ENCODE results near the gene EHBP1L1. TPM values are rescaled to one million over a fixed set of nuclear protein-coding genes. Genes with fewer than 3 reads are reported as not detected.

The EHBP1L1 gene
- total RNA-seq, 1 donor from 2014 or later: 157 TPM

DNA sequence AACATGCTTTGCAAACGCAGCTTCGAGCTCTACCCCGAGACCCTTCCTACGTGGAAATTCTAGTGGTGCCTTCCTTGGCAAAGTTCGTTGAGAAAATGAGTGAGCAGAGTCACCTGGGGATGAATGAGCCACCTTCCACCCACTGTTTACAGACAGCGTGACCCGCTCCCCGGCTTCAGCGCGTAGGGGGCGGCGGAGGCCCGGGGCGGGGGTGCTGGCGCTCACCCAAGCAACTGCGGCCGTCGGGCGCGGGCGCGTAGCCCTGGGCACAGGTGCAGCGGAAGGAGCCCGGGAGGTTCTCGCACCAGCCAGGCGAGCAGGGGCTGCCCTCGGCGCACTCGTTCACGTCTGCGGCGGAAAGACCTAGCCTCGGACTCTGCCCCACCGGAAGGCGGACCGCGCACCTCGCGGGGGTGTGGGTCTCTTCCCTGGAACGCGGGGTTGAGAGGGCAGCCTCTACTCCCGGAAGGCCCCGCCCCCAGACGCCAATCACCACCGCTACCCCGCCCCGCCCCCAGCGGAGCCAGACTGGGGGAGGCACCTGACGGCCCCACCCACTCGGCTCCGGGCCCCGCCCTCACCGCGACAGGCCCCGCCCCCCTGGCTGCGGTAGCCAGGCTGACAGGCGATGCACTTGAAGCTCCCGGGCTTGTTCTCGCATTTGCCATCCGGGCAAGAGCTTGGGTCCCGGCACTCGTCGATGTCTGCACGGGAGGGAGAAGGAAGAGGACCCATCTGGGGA lies 29.5 kb upstream of the EHBP1L1 start:
- Histone ChIP-seq H3K4me3 (ENCODE audit: low read length in 3 of 3) (no peak overlapping the region), H3K36me3 (ENCODE audit: control insufficient read depth in 3 of 3, insufficient read depth in 3 of 3, low read length in 3 of 3) (peaks cover 24 to 42% (median 29%) of the 10 kb centered on the region in 3 donors), H3K27ac (ENCODE audit: low read depth, low read length) (no peak overlapping the region), H3K4me1 (ENCODE audit: control insufficient read depth in 3 of 3, insufficient read depth in 3 of 3, low read length in 3 of 3) (peaks cover 6 to 7% (median 6%) of the 10 kb centered on the region in 3 donors), H3K27me3 (ENCODE audit: control insufficient read depth in 3 of 3, insufficient read depth in 3 of 3, low read length in 3 of 3) (no peaks in the 10 kb centered on the region), H3K9me3 (ENCODE audit: control insufficient read depth in 3 of 3, low read length in 3 of 3) (no peaks in the 10 kb centered on the region), H3K9ac (ENCODE audit: low read depth in 1 of 3, low read length in 3 of 3) (no peak overlapping the region)

DNA sequence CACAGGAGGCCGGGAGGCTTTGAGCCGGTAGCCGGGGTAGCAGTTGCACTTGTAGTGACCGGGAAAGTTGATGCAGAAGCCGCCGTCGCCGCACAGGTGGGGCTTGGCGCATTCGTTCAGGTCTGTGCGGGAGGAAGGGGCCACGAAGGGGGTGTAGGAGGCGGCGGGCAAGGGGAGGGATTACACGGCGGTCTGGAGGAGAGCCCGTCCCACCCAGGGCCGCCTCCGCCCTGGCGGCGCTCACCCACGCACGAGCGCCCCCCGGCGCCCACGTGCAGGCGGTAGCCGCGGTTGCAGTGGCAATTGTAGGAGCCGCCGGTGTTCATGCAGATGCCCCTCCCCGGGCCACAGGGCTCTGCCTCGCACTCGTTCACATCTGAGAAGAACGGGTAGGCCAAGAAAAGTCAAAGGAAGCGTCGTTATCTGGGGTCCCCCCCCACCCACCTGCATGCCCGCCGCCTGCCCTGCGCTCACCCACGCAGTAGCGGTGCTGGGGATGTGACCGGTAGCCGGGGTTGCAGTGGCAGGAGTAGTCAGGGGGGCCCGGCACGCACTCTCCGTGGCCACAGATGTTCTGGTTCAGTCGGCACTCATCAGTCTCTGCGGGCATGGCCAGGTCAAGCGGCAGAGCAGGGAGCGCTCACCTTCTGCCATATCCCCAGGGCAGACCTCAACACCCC lies 28.3 kb upstream of the EHBP1L1 start:
- H3K27me3 ChIP-seq (ENCODE audit: control insufficient read depth in 3 of 3, insufficient read depth in 3 of 3, low read length in 3 of 3): no peaks in the 10 kb centered on the region
- H3K4me3 ChIP-seq (ENCODE audit: low read length in 3 of 3): no peak overlapping the region
- peaks cover 35 to 47% (median 37%) of the 10 kb centered on the region in 3 donors for H3K36me3 ChIP-seq (ENCODE audit: control insufficient read depth in 3 of 3, insufficient read depth in 3 of 3, low read length in 3 of 3)
- no peak overlapping the region for H3K9ac ChIP-seq (ENCODE audit: low read depth in 1 of 3, low read length in 3 of 3)
- no peak overlapping the region for H3K27ac ChIP-seq (ENCODE audit: low read depth, low read length)
- H3K9me3 ChIP-seq (ENCODE audit: control insufficient read depth in 3 of 3, low read length in 3 of 3): no peaks in the 10 kb centered on the region
- H3K4me1 ChIP-seq (ENCODE audit: control insufficient read depth in 3 of 3, insufficient read depth in 3 of 3, low read length in 3 of 3): peaks cover 9 to 12% (median 11%) of the 10 kb centered on the region in 3 donors

DNA sequence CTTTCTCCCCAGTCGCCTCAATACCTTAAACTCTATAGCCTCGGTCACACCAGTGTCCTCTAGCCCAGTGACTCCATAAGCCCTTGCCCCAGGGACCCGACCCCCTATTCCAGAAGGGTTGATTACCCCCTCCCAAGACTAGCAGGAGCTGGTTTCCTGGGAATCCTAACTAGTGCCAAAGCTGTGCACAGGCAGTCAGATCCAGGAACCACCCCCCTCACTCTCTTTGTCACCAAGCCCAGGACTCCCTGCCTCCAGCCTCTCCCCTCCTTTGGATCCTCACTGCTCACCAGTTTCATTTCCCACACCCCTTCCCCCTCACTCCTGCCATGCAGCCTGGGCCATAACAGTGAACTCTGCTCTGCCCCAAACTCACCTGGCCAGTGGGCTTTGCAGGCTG lies 27.5 kb upstream of the EHBP1L1 start:
- Histone ChIP-seq H3K9me3 (ENCODE audit: control insufficient read depth in 3 of 3, low read length in 3 of 3) (no peaks in the 10 kb centered on the region), H3K36me3 (ENCODE audit: control insufficient read depth in 3 of 3, insufficient read depth in 3 of 3, low read length in 3 of 3) (peaks cover 29 to 41% (median 36%) of the 10 kb centered on the region in 3 donors), H3K4me1 (ENCODE audit: control insufficient read depth in 3 of 3, insufficient read depth in 3 of 3, low read length in 3 of 3) (peaks cover 11 to 15% (median 13%) of the 10 kb centered on the region in 3 donors), H3K27ac (ENCODE audit: low read depth, low read length) (no peak overlapping the region), H3K4me3 (ENCODE audit: low read length in 3 of 3) (no peak overlapping the region), H3K27me3 (ENCODE audit: control insufficient read depth in 3 of 3, insufficient read depth in 3 of 3, low read length in 3 of 3) (no peaks in the 10 kb centered on the region), H3K9ac (ENCODE audit: low read depth in 1 of 3, low read length in 3 of 3) (no peak overlapping the region)

GRCh38 chr11:65549096-65549495 lies 26.8 kb upstream of the EHBP1L1 start:
- Histone ChIP-seq H3K4me1 (ENCODE audit: control insufficient read depth in 3 of 3, insufficient read depth in 3 of 3, low read length in 3 of 3) (peaks cover 11 to 15% (median 13%) of the 10 kb centered on the region in 3 donors), H3K36me3 (ENCODE audit: control insufficient read depth in 3 of 3, insufficient read depth in 3 of 3, low read length in 3 of 3) (peaks cover 27 to 41% (median 33%) of the 10 kb centered on the region in 3 donors)

DNA sequence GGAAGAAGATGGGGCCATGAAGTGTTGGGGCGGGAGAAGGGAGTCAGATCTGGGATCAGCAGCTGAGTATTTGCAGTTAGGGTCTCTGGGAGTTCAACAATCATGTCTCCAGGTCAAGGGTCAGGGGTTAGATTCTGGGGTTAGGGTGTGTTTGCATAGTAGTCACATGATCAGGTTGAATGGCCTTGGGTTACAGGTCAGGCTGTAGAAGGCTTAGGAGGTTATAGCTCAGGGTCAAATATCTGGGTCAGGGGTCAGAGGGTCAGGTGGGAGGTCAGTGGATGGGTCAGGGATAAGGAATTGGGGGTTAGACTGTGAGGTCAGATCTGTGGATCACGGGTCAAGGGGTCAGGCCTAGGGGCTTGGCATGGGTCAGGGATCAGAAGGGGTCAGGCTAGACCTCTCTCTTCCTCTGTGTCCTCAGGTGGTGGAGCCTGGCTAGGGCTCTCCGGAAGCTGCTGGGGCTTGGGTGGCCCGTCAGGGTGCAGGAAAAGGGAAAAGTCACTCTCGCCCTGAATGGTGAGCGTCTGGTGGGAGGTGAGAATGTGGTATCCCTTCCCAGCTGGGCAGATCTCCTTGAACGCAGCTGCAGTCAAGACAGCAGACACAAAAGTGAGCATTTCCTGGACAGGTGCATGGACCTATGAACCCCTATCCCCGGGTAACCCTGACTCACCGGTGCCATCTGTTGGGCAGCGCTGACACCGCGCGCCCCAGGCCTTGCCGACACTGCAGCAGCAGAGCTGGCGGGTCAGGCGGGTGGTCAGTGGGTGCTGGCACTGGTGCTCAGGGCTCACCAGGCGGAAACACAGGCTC lies 24.1 kb upstream of the EHBP1L1 start:
- Histone ChIP-seq H3K36me3 (ENCODE audit: control insufficient read depth in 3 of 3, insufficient read depth in 3 of 3, low read length in 3 of 3) (peaks cover 12 to 36% (median 32%) of the 10 kb centered on the region in 3 donors), H3K9me3 (ENCODE audit: control insufficient read depth in 3 of 3, low read length in 3 of 3) (no peaks in the 10 kb centered on the region)

More at GRCh38 chr11:65549096-65549495, 26.8 kb upstream of the EHBP1L1 start:
- H3K27ac ChIP-seq (ENCODE audit: low read depth, low read length): no peak overlapping the region
- no peaks in the 10 kb centered on the region for H3K9me3 ChIP-seq (ENCODE audit: control insufficient read depth in 3 of 3, low read length in 3 of 3)
- no peak overlapping the region for H3K9ac ChIP-seq (ENCODE audit: low read depth in 1 of 3, low read length in 3 of 3)
- H3K4me3 ChIP-seq (ENCODE audit: low read length in 3 of 3): no peak overlapping the region
- H3K27me3 ChIP-seq (ENCODE audit: control insufficient read depth in 3 of 3, insufficient read depth in 3 of 3, low read length in 3 of 3): no peaks in the 10 kb centered on the region

GRCh38 chr11:65552388-65552951 lies 23.4 kb upstream of the EHBP1L1 start:
- peaks cover 36 to 40% (median 40%) of the 10 kb centered on the region in 3 donors for H3K4me1 ChIP-seq (ENCODE audit: control insufficient read depth in 3 of 3, insufficient read depth in 3 of 3, low read length in 3 of 3)
- no peak overlapping the region for H3K27ac ChIP-seq (ENCODE audit: low read depth, low read length)
- peaks cover 12 to 35% (median 30%) of the 10 kb centered on the region in 3 donors for H3K36me3 ChIP-seq (ENCODE audit: control insufficient read depth in 3 of 3, insufficient read depth in 3 of 3, low read length in 3 of 3)
- peak overlapping the region in 1 of 3 donors; percentile 22 for H3K4me3 ChIP-seq (ENCODE audit: low read length in 3 of 3)
- no peaks in the 10 kb centered on the region for H3K27me3 ChIP-seq (ENCODE audit: control insufficient read depth in 3 of 3, insufficient read depth in 3 of 3, low read length in 3 of 3)
- H3K9me3 ChIP-seq (ENCODE audit: control insufficient read depth in 3 of 3, low read length in 3 of 3): no peaks in the 10 kb centered on the region
- peak overlapping the region in 1 of 3 donors; percentile 64 for H3K9ac ChIP-seq (ENCODE audit: low read depth in 1 of 3, low read length in 3 of 3)

More for the DNA sequence above, 24.1 kb upstream of the EHBP1L1 start:
- Histone ChIP-seq H3K4me3 (ENCODE audit: low read length in 3 of 3) (no peak overlapping the region), H3K9ac (ENCODE audit: low read depth in 1 of 3, low read length in 3 of 3) (peak overlapping the region in 1 of 3 donors; percentile 64), H3K27me3 (ENCODE audit: control insufficient read depth in 3 of 3, insufficient read depth in 3 of 3, low read length in 3 of 3) (no peaks in the 10 kb centered on the region), H3K27ac (ENCODE audit: low read depth, low read length) (no peak overlapping the region), H3K4me1 (ENCODE audit: control insufficient read depth in 3 of 3, insufficient read depth in 3 of 3, low read length in 3 of 3) (peaks cover 30 to 34% (median 33%) of the 10 kb centered on the region in 3 donors)

- H3K36me3 ChIP-seq (ENCODE audit: control insufficient read depth in 3 of 3, insufficient read depth in 3 of 3, low read length in 3 of 3): peaks cover 12 to 30% (median 23%) of the 10 kb centered on the region in 3 donors
These were observed 22.4 kb upstream of the EHBP1L1 start for GRCh38 chr11:65553301-65554001.

DNA sequence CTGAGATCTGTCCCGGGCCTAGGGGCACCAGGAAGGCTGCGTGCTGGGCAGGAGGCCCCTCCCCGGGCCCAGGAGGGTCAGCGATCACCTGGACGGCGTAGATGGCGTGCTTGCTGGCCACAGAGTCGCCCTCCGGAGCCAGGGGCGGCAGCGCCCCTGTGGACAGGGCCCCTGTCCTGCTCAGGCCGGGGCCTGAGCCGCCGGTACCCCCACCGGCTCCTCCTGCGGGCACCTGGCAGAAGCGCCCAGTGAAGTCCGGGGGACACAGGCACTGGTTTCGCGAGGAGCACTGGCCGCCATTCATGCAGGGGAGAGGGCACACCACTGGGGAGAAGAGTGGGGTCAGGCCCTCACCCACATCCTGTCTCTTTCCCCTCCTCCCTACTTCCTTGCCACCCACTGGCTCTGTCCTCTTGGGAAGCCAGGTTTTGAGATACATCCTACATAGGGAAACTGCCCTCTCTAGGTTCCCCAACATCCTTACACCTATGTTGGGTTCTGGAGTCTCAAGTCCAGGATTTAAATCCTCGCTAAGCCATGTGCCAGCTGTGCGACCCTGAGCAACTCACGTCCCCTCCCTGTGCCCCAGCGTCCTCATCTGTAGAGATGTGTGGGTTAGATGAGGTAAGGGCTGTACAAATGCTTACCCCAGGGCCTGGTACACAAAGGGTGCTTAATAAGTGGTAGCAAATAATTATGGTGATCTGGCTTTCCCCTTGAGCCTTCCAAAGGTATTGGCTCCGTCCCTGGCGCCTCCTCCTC lies 21.6 kb upstream of the EHBP1L1 start:
- H3K36me3 ChIP-seq (ENCODE audit: control insufficient read depth in 3 of 3, insufficient read depth in 3 of 3, low read length in 3 of 3): peaks cover 12 to 22% (median 15%) of the 10 kb centered on the region in 3 donors
- H3K4me1 ChIP-seq (ENCODE audit: control insufficient read depth in 3 of 3, insufficient read depth in 3 of 3, low read length in 3 of 3): peaks cover 44 to 48% (median 48%) of the 10 kb centered on the region in 3 donors
- H3K4me3 ChIP-seq (ENCODE audit: low read length in 3 of 3): no peak overlapping the region
- no peaks in the 10 kb centered on the region for H3K27me3 ChIP-seq (ENCODE audit: control insufficient read depth in 3 of 3, insufficient read depth in 3 of 3, low read length in 3 of 3)
- peak overlapping the region in 2 of 3 donors; percentile 0 to 64 for H3K9ac ChIP-seq (ENCODE audit: low read depth in 1 of 3, low read length in 3 of 3)
- H3K9me3 ChIP-seq (ENCODE audit: control insufficient read depth in 3 of 3, low read length in 3 of 3): no peaks in the 10 kb centered on the region
- no peak overlapping the region for H3K27ac ChIP-seq (ENCODE audit: low read depth, low read length)

More at GRCh38 chr11:65553301-65554001, 22.4 kb upstream of the EHBP1L1 start:
- Histone ChIP-seq H3K9ac (ENCODE audit: low read depth in 1 of 3, low read length in 3 of 3) (no peak overlapping the region), H3K9me3 (ENCODE audit: control insufficient read depth in 3 of 3, low read length in 3 of 3) (no peaks in the 10 kb centered on the region), H3K4me3 (ENCODE audit: low read length in 3 of 3) (no peak overlapping the region), H3K27me3 (ENCODE audit: control insufficient read depth in 3 of 3, insufficient read depth in 3 of 3, low read length in 3 of 3) (no peaks in the 10 kb centered on the region), H3K27ac (ENCODE audit: low read depth, low read length) (no peak overlapping the region), H3K4me1 (ENCODE audit: control insufficient read depth in 3 of 3, insufficient read depth in 3 of 3, low read length in 3 of 3) (peaks cover 36 to 40% (median 40%) of the 10 kb centered on the region in 3 donors)
